Heart left ventricle (tissue), 13 donors: Measurements from ENCODE around the gene CYP2U1.

Experiments
- POLR2A ChIP-seq, 2 donors: fragments of 450-650 bp; IDR thresholded peaks; one replicate each; pipeline ENCODE4 v1.6.1; 2017; ENCODE audit warnings: antibody characterized with exemption in 2 of 2, mild to moderate bottlenecking in 2 of 2, moderate library complexity in 2 of 2
- TF ChIP-seq, protein P1 (sequence below), 12 donors: fragments of 200-600 bp; sonication (generic) in 4 of 12; IDR thresholded peaks; one replicate each; pipeline versions ENCODE4 v1.5.0 to v1.8.0; 2018 to 2022; ENCODE audit warnings: antibody characterized with exemption in 12 of 12, mild to moderate bottlenecking in 5 of 12
- donor health status: ischemic (EF 13 %, LVEDD 7.1; RV severe dilation, severe dysfunction).
- donor health status: DM: no; HTN: yes; CAD: no.
- donor health status: DM: no; HTN: no; CAD: no.
- donor health status: ischemic (EF 25% LVEDD 6.9; RV normal size, moderate dysfunction).
- donor health status: ischemic (EF 25% LVEDD 5.7; RV mildly dilated, moderate dysfunction).
- donor health status: ischemic (EF 35%, LVEDD 5.7; RV mildly dilated, moderate dysfunction).
- donor health status: nonischemic (EF 11% LVEDD 7.7; RV severe dilation, severe dysfunction).
- donor health status: DM: yes; HTN: yes; CAD: no.
- donor health status: PGD.
- donor health status: ischemic (EF 29% LVEDD 5.4; RV normal size, mild dysfunction).
- donor health status: nonischemic (EF 23%, LVEDD 6.1; RV moderate dilation, normal function).

- TF ChIP-seq, protein P1, sequence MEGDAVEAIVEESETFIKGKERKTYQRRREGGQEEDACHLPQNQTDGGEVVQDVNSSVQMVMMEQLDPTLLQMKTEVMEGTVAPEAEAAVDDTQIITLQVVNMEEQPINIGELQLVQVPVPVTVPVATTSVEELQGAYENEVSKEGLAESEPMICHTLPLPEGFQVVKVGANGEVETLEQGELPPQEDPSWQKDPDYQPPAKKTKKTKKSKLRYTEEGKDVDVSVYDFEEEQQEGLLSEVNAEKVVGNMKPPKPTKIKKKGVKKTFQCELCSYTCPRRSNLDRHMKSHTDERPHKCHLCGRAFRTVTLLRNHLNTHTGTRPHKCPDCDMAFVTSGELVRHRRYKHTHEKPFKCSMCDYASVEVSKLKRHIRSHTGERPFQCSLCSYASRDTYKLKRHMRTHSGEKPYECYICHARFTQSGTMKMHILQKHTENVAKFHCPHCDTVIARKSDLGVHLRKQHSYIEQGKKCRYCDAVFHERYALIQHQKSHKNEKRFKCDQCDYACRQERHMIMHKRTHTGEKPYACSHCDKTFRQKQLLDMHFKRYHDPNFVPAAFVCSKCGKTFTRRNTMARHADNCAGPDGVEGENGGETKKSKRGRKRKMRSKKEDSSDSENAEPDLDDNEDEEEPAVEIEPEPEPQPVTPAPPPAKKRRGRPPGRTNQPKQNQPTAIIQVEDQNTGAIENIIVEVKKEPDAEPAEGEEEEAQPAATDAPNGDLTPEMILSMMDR (IDR thresholded peaks at IDR 0.05): no peak
- TF ChIP-seq POLR2A (IDR thresholded peaks at IDR 0.05): no peak
Observed at GRCh38 chr4:107896158-107896645, 35.1 kb upstream of the CYP2U1 start.
